Measurements from ENCODE around the gene TAF6.

Gene TAF6

DNA sequence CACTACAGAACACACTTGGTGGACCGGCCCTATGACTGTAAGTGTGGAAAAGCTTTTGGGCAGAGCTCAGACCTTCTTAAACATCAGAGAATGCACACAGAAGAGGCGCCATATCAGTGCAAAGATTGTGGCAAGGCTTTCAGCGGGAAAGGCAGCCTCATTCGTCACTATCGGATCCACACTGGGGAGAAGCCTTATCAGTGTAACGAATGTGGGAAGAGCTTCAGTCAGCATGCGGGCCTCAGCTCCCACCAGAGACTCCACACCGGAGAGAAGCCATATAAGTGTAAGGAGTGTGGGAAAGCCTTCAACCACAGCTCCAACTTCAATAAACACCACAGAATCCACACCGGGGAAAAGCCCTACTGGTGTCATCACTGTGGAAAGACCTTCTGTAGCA, 55.0 kb downstream of the TAF6 start:
- no peak for DNase-seq

DNA sequence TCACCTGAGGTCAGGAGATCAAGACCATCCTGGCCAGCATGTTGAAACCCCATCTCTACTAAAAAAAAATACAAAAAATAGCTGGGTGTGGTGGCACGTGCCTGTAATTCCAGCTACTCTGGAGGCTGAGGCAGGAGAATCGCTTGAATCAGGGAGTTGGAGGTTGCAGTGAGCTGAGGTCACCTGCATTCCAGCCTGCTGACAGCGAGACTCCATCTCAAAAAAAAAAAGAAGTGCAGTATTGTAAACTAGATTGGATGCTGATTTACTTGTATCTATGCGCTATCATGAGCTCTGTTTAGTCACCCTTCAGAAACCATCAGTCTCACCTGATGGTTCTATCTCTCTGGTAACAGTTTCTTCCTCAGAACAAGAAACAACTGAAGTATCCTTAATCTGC, 55.8 kb downstream of the TAF6 start:
- DNase-seq, result no peak

DNA sequence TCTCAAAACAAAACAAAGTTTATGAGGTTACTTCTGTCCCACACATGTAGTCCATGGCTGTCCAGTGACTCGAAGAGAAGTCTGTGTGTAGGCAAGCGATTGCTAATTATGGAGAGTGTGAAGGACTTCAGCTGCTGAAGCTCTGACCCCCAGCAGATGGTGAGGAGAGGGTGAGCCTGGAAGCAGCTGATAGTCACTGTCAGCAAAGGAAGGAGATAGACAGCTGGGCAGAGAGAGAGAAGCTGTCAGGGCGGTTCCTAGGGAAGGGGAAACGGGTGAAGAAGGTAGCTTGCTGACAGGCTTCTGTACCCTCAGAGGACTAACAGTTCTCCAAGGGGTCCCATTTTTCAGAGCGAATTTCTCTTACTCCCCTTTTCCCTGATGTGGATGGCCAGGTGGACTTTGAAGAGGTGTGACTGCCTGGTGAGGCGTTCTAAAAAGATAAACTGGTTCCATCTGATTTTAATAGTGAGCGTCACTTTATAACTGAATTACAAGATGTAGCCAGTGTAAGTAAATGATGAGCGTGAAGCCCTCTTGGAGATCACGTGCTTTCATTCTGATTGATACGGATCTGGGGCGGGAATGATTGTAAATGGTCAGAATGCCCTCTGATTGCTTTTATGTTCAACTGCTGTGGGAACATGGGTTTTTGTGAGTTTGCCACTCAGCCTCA, 57.5 kb downstream of the TAF6 start:
- DNase-seq, result no peak

DNA sequence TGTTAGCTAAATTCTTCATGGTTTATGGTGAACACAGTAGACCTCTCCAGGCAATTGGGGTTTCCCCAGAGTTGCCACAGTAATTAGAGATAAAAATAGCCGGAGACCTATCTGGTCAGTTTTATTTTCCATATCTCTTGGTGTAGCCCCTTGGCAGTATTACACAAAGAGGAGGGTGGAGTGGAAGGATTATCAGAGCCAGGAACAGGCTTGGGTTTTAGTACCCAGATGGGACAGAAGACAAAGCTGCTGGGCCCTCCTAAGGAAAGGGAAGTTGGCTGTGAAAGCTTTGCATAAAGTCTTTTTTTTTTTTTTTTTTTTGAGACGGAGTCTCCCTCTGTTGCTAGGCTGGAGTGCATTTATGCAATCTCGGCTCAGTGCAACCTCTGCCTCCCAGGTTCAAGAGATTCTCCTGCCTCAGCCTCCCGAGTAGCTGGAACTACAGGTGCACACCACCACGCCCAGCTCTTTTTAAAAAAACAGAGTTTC, 59.9 kb downstream of the TAF6 start:
- no peak for DNase-seq

Data from activated gamma-delta T cell treated with Interleukin-2 at 50 U/mL for 16 hours (primary cell).